Testis (tissue), 2 donors: ENCODE data around the gene MAN2A1.

Experiments
- CTCF ChIP-seq, 3 experiments: fragments of 450-650 bp in 2 of 3; fragments of 200-600 bp in 1 of 3; sonication (generic) in 1 of 3; IDR thresholded peaks; one replicate each; pipeline ENCODE4 v1.5.1; 2016 to 2019; ENCODE audit warnings: antibody characterized with exemption in 3 of 3, mild to moderate bottlenecking in 2 of 3, moderate library complexity in 1 of 3
- POLR2A ChIP-seq: fragments of 450-650 bp; IDR thresholded peaks from one replicate; pipeline ENCODE4 v1.6.1; 2017; ENCODE audit warnings: antibody characterized with exemption, mild to moderate bottlenecking, moderate library complexity

GRCh38 chr5:109644829-109645228 is 44.9 kb upstream of the MAN2A1 start:
- no peak for TF ChIP-seq CTCF (IDR thresholded peaks at IDR 0.05)
- no peak for TF ChIP-seq POLR2A
